ENCODE results near the gene NAALADL1.

NAALADL1 gene

DNA sequence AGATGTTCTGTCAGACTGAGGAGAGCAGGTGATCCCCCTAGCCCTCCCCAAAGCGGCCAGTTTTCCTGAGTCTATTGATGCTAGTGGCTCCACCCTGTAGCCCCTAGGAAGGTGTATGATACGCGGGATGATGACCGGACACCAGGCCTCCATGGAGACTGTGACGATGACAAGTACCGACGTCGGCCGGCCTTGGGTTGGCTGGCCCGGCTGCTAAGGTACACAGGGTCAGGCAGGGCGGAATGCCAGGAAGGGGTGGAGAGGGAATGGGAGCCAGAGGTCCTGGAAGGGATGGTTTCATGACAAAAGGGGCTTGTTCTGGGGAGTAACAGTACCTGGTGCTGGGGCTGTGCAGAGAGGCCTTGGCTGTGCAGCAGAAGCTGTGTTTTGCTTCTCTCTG is 28.9 kb upstream of the NAALADL1 start:
- H3K4me3 Mint-ChIP-seq, result no peak overlapping the region
- H3K36me3 Mint-ChIP-seq (ENCODE audit: low read depth), result peaks cover 21% of the 10 kb centered on the region
- no peak overlapping the region for H3K27ac Mint-ChIP-seq

GRCh38 chr11:65086809-65087208 is 28.5 kb upstream of the NAALADL1 start:
- Mint-ChIP-seq H3K36me3 (ENCODE audit: low read depth) (peaks cover 21% of the 10 kb centered on the region), H3K4me1 (ENCODE audit: low read depth) (peaks cover 30% of the 10 kb centered on the region), H3K27me3 (ENCODE audit: low read depth) (no peaks in the 10 kb centered on the region), H3K27ac (no peak overlapping the region), H3K4me3 (no peak overlapping the region), H3K9me3 (no peaks in the 10 kb centered on the region)

More for the DNA sequence above, 28.9 kb upstream of the NAALADL1 start:
- Mint-ChIP-seq H3K9me3 (no peaks in the 10 kb centered on the region), H3K27me3 (ENCODE audit: low read depth) (no peaks in the 10 kb centered on the region), H3K4me1 (ENCODE audit: low read depth) (peaks cover 28% of the 10 kb centered on the region)

DNA sequence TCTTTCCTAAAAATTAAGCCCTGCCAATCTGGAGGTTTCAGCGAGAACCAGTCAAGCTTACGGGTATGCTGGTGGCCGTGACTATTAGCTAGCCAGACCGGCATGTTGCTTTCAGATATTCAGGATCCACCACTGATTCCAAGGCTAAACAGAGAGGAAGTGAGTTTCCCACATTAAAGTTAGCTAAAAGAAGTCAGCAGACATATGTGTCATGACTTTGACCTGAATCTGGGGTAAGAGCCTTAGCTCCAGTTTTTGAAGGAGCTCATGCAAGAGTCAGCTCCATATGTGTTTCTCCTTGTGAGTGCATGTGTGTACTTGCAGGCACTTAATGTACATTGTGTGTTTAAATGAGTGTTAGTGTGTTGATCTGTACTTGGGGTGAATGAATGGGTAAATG is 27.1 kb upstream of the NAALADL1 start:
- H3K4me3 Mint-ChIP-seq, result peak overlapping the region; percentile 91

GRCh38 chr11:65084598-65085375 is 26.4 kb upstream of the NAALADL1 start:
- peaks cover 29% of the 10 kb centered on the region for H3K36me3 Mint-ChIP-seq (ENCODE audit: low read depth)
- H3K4me1 Mint-ChIP-seq (ENCODE audit: low read depth), result peaks cover 40% of the 10 kb centered on the region

More for the DNA sequence above, 27.1 kb upstream of the NAALADL1 start:
- peaks cover 38% of the 10 kb centered on the region for H3K4me1 Mint-ChIP-seq (ENCODE audit: low read depth)
- no peaks in the 10 kb centered on the region for H3K27me3 Mint-ChIP-seq (ENCODE audit: low read depth)
- H3K27ac Mint-ChIP-seq, result peak overlapping the region; percentile 98
- peaks cover 25% of the 10 kb centered on the region for H3K36me3 Mint-ChIP-seq (ENCODE audit: low read depth)
- H3K9me3 Mint-ChIP-seq, result no peaks in the 10 kb centered on the region

DNA sequence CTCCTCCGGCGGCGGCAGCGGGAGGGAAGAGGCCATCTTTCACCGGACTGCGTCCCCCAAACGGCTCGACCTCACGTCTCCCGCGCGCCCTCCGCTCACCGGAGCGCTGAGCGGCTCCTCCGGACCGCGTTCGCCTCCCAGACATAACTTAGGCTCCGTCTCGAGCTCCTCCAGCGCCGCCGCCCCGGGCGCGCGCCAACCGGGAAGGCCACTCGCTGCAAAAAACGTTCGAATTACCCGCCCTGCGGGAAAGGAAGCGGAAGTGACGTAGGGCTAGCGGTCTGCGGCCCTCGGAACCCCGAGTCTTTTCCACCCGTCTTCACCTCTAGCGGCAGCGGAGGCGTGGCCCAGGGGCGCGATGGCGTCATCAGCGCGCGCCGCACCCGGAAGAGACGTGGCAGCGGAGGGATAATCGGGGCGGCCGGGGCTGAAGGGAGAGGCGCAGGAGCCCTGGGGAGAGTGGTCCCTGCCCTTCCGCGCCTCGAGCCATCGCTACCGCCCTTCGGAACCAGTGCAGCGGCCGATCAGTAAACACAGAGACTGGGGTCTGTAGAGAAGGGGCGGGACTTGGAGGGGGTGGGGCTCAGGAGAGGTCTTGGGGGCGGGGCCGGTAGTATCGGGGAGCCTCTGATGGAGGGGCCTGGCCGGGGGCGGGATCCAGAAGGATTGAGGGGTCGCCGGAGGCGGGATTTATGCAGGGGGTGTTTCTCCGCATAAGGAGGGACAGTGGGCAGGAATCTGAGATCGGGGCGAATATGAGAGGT is 25.7 kb upstream of the NAALADL1 start, which contains the start of the genes CDCA5 and ZFPL1:
Gene CDCA5 (minus strand): TSS at position 207 of the 764 bp plus-strand sequence. CDS start 62 bp downstream, at position 145.
Gene ZFPL1 (plus strand): TSS at position 389 of the 764 bp plus-strand sequence. CDS start 477 bp downstream, outside the sequence.
- Mint-ChIP-seq H3K4me1 (ENCODE audit: low read depth) (peaks cover 43% of the 10 kb centered on the region), H3K9me3 (no peaks in the 10 kb centered on the region), H3K4me3 (peak within 1 kb of the TSS; percentile 91), H3K27me3 (ENCODE audit: low read depth) (no peaks in the 10 kb centered on the region), H3K27ac (peak within 1 kb of the TSS; percentile 98), H3K36me3 (ENCODE audit: low read depth) (peaks cover 31% of the 10 kb centered on the region)

More at GRCh38 chr11:65084598-65085375, 26.4 kb upstream of the NAALADL1 start:
- Mint-ChIP-seq H3K27ac (peak overlapping the region; percentile 98), H3K27me3 (ENCODE audit: low read depth) (no peaks in the 10 kb centered on the region), H3K4me3 (peak overlapping the region; percentile 91), H3K9me3 (no peaks in the 10 kb centered on the region)

DNA sequence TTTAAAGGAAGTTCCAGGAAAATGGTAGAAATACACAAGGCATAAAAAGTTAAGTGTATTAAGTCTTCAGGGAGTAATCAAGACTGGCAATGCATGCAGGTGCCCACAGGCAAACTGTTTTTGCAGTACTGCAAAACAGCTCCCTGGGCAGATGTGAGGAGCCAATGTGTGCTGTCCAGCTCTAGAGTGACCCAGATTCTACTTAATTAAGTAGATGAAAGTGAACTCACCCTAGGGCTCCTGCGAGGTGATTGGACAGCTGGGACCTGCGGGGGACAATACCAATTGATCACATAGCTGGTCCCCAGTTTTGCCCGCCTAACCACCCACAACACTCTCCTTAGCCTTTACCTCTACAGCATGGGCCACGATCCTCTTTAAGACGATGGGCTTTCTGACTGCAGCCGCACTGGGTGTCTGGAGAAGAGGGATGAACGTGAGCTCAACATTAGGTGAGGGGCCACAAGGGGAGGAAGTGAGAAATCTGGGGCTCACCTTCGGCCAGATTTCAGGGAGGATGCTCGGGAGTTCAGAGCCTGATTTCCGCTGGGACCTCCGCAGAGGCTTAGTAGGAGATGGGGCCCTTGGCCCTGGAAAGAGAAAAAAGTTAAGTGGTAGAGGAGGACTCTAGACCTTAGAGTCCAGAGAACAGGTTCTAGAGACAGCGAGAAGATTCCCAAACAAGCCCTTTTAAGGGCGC is 24.9 kb upstream of the NAALADL1 start:
- Mint-ChIP-seq H3K27ac (peak overlapping the region; percentile 98), H3K4me1 (ENCODE audit: low read depth) (peaks cover 50% of the 10 kb centered on the region), H3K36me3 (ENCODE audit: low read depth) (peaks cover 35% of the 10 kb centered on the region), H3K9me3 (no peaks in the 10 kb centered on the region), H3K4me3 (peak overlapping the region; percentile 91), H3K27me3 (ENCODE audit: low read depth) (no peaks in the 10 kb centered on the region)

DNA sequence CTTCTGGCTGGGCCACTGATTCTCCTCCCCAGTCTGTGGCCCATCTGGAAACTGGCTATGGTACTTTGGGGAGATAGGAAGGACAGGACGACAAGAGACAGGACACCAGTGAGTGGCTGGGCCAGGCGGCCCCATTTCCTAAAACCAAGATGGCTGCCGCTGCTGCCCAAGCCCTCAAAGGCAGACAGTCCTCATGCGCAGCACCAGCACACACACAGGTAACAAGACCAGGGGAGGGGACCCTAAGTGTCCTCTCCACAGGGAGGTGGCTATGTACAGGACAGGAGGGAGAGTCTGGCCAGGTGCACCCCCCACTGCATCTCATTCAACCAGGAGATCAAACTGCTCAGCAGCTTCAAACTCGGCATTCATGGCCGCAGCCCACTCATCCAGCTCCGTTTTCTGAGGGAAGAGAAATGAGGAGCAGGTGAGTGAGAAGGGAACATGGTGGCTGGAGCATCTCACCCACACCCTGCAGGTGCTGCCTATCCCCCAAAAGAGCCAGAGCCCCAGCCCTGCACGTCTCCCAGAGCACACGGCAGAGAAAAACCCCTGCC is 20.5 kb upstream of the NAALADL1 start:
- H3K9me3 Mint-ChIP-seq, result no peaks in the 10 kb centered on the region
- peaks cover 38% of the 10 kb centered on the region for H3K36me3 Mint-ChIP-seq (ENCODE audit: low read depth)
- peak overlapping the region; percentile 83 for H3K27ac Mint-ChIP-seq
- peaks cover 42% of the 10 kb centered on the region for H3K4me1 Mint-ChIP-seq (ENCODE audit: low read depth)
- no peaks in the 10 kb centered on the region for H3K27me3 Mint-ChIP-seq (ENCODE audit: low read depth)
- peak overlapping the region; percentile 2 for H3K4me3 Mint-ChIP-seq

DNA sequence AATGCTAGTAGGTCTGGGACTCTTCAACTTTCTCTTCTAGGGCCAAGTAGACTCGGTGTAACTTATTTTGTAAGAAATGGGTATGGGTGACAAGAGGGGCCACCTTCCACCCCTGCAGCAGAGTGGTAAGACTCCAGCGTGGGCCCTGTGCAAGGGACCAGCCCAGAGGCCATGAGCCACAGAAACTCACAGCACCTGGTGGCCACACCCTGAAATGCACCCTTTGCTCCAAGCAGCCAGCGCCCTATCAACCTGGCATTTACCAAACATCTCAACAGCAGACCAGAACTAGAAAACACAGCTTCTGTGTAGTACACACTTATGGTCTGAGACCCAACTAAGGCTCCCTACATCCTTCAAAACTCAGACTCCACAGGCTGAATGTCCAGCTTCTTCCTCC is 19.8 kb upstream of the NAALADL1 start:
- Mint-ChIP-seq H3K27me3 (ENCODE audit: low read depth) (no peaks in the 10 kb centered on the region), H3K4me1 (ENCODE audit: low read depth) (peaks cover 40% of the 10 kb centered on the region), H3K4me3 (no peak overlapping the region), H3K9me3 (no peaks in the 10 kb centered on the region), H3K27ac (peak overlapping the region; percentile 83), H3K36me3 (ENCODE audit: low read depth) (peaks cover 37% of the 10 kb centered on the region)

DNA sequence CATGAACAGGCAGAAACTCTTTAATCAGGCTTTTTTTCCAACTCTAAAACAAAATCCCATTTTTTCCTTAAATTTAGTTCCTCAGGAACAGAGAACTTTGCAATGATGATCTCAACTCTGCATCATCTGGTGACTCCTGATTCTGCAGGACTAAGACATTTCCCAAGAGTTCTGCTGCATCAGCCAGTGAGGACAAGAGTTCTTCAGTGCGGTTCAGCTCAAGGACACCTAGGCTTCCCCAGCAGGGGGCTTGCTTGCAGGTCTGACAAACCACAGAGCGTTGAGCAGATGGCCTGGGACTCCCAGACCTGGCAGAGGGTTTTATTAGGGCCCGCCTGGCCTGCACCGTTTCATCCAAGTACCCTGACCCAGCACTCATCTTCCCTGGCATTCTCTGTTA is 19.1 kb upstream of the NAALADL1 start:
- no peaks in the 10 kb centered on the region for H3K9me3 Mint-ChIP-seq
- peaks cover 34% of the 10 kb centered on the region for H3K4me1 Mint-ChIP-seq (ENCODE audit: low read depth)
- peaks cover 30% of the 10 kb centered on the region for H3K36me3 Mint-ChIP-seq (ENCODE audit: low read depth)
- H3K27me3 Mint-ChIP-seq (ENCODE audit: low read depth), result no peaks in the 10 kb centered on the region
- H3K4me3 Mint-ChIP-seq, result no peak overlapping the region
- H3K27ac Mint-ChIP-seq, result no peak overlapping the region

GRCh38 chr11:65072631-65072966 is 14.2 kb upstream of the NAALADL1 start:
- H3K27me3 Mint-ChIP-seq (ENCODE audit: low read depth), result no peaks in the 10 kb centered on the region
- peaks cover 7% of the 10 kb centered on the region for H3K36me3 Mint-ChIP-seq (ENCODE audit: low read depth)
- no peak overlapping the region for H3K27ac Mint-ChIP-seq
- no peaks in the 10 kb centered on the region for H3K9me3 Mint-ChIP-seq
- no peak overlapping the region for H3K4me3 Mint-ChIP-seq
- H3K4me1 Mint-ChIP-seq (ENCODE audit: low read depth), result peaks cover 4% of the 10 kb centered on the region

- Mint-ChIP-seq H3K27ac (no peak overlapping the region), H3K4me3 (no peak overlapping the region), H3K36me3 (ENCODE audit: low read depth) (peaks cover 4% of the 10 kb centered on the region), H3K4me1 (ENCODE audit: low read depth) (peaks cover 3% of the 10 kb centered on the region), H3K9me3 (no peaks in the 10 kb centered on the region), H3K27me3 (ENCODE audit: low read depth) (no peaks in the 10 kb centered on the region)
Measured at GRCh38 chr11:65071907-65072630, 13.7 kb upstream of the NAALADL1 start.

DNA sequence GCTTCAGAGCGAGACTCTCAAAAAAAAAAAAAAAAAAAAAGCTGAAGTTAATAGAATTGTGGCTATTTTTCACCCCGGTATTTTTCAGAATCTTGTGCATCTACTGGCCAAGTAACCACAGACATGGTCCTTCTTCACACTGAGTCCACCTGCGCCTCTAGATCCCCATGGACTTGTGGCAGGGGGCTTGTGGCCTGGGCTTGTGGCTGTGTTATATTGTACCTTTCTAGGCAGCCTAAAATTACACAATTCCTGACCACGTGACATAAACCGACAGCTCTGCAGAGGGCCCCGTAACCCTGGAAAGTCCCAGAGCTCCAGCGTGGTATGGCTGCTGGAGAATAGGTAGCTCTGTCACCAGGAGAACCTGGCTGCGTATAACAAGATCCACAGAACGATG is 10.9 kb upstream of the NAALADL1 start:
- no peak overlapping the region for H3K27ac Mint-ChIP-seq
- H3K4me3 Mint-ChIP-seq, result no peak overlapping the region
- H3K36me3 Mint-ChIP-seq (ENCODE audit: low read depth), result no peaks in the 10 kb centered on the region
- H3K9me3 Mint-ChIP-seq, result no peaks in the 10 kb centered on the region
- no peaks in the 10 kb centered on the region for H3K27me3 Mint-ChIP-seq (ENCODE audit: low read depth)
- H3K4me1 Mint-ChIP-seq (ENCODE audit: low read depth), result peaks cover 3% of the 10 kb centered on the region

DNA sequence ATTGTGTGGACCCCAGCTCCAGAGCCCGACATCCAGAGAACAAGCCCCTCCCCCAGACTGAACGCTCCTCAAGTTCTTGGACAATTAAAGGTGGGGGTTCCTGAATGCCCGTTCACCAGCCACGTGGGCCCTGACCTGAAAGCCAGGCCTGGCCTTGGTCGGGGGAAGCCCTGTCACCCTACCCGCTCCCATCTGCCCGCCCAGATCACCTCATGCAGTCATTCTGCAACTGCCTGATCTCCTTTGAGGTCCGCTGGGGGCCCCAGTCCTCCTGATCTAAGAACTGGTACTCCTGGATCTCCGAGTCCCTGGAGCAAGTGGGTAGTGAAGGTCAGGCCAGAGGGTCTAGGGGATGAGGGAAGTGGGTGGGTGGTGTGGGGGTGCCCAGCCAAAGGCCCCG is 9.1 kb upstream of the NAALADL1 start:
- no peaks in the 10 kb centered on the region for H3K27me3 Mint-ChIP-seq (ENCODE audit: low read depth)

More for the DNA sequence above, 9.1 kb upstream of the NAALADL1 start:
- Mint-ChIP-seq H3K9me3 (no peaks in the 10 kb centered on the region), H3K4me1 (ENCODE audit: low read depth) (no peaks in the 10 kb centered on the region), H3K36me3 (ENCODE audit: low read depth) (no peaks in the 10 kb centered on the region), H3K4me3 (no peak overlapping the region), H3K27ac (no peak overlapping the region)

Measured in T-helper 1 cell treated with Interleukin-12 subunit alpha and Interleukin-12 subunit beta and Interleukin-4 antibody, amounts not matched to agents 30 μg/mL and 1 μg/mL, for 36 hours (primary cell).